Measurements from ENCODE around the gene PSMF1. TPM values are rescaled to one million over a fixed set of nuclear protein-coding genes. Genes with fewer than 3 reads are reported as not detected.
"Not testable (repeated sequence)": the region's sequence is repeated elsewhere in the genome, so short reads cannot be mapped to it uniquely, and the experiment has no call there.

The PSMF1 gene
- polyA plus RNA-seq, 3 donors: 117 to 136 (median 119) TPM

DNA sequence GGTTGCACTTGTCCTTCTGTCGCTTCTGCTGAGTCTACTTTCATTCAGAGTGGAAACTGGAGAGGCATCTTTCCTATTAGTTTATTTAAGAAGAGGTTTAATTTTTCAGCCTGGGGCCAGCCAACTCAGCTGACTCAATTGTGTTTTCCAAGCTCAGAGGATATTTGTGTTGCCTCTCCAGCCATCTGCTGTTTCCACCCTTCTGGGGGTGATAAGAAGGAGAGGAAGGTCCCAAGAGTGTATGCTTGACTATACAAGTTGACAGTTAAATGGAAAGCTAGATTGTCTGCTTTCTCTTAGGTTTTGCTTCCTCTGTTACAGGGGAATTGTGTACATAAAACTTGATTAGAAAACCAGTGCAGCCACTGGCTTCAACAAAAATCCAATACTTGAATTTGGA lies 3.0 kb downstream of the PSMF1 start:
- DNase-seq (ENCODE audit: low read depth in 3 of 3, low spot score in 2 of 3): no peak

DNA sequence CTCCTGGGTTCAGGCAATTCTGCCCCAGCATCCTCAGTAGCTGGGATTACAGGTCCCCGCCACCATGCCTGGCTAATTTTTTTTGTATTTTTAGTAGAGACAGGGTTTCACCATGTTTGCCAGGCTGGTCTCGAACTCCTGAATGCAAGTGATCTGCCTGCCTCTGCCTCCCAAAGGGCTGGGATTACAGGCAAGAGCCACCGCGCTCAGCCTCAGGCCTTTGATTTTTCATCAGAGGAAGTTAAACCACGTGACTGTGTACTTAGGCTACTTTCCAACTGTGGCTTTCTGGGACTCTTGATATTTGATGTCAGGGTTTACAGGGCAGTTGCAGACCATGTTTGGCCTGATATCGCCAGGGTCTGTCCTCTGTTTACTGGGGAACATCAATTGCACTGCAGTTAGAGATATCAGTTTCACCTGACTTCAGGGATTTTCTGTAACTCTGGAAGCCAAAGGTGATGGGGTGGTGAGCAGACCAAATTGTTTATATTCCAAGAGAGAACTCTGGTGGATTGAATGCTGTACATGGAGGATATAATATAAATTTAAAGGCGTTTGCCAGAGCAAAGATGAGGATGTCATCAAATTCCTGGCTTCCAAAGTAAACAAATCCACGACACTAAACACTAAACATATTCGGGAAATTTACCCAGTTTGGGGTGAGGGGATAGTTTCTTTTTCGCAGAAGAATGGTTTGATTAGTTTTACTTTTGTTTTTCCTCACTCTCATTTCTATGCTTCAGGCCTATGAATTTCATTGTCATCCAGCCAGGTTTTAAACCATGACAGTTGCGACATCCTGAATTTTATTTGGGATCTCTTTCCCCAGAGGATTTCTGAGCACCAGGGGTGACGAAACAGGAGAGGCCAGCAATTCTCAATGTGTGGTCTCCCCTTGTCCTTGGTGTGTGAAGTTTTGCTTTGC lies 4.2 kb downstream of the PSMF1 start:
- DNase-seq (ENCODE audit: low read depth in 3 of 3, low spot score in 2 of 3): no peak

DNA sequence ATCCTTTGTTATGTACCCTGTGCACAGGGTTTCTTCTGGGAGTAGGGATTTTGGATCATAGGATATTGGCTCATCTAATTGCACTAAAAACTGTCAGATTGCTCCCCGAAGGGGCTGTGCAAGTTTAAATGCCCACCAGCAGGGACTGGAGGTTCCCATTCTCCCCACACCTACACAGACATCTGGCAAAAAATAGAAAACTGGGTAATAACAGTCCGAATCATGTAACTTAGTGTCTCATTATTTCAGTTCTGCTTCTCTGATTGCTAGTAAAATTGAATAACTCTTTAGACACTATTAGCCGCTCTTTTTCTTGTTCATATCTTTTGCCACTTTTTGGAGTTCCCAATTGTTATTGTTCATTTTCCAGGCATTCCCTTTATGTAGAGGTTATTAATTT lies 5.3 kb downstream of the PSMF1 start:
- DNase-seq (ENCODE audit: low read depth in 3 of 3, low spot score in 2 of 3): no peak

DNA sequence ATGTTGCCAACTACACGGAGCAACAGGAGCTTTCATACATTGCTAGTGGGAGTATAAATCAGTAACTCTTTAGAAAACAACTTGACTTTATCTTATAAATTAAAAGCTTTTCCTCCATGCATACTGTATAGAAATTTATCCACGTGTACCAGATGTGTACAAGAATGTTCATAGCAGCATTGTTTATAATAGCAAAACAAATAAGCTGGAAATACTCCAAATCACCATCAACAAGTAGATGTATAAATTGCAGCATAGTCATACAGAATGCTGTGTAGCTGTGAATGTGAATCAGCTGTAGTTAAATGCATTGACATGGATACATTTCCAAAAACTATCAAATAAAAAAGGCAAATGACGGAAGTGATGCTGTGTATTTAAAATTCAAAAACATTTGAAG lies 6.0 kb downstream of the PSMF1 start:
- DNase-seq (ENCODE audit: low read depth in 3 of 3, low spot score in 2 of 3): no peak

- no peak for DNase-seq (ENCODE audit: low read depth in 3 of 3, low spot score in 2 of 3)
Observed at GRCh38 chr20:1125277-1125676, 6.9 kb downstream of the PSMF1 start.

DNA sequence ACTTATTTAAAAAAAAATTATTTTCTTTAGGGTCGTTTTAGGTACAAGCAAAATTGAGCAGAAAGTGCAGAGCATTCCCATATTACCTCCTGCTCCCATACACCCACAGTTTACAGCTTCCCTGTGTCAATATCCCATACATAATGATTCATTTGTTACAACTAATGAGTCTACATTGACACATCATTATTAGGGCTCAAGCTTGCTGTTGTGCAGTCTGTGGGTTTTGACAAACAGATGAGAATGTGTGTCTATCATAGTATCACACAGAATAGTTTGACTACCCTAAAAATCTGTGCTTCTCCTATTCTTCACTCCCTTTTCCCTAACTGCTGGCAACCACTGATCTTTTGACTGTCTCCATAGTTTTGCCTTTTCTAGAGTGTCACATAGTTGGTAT lies 9.4 kb downstream of the PSMF1 start:
- DNase-seq (ENCODE audit: low read depth in 3 of 3, low spot score in 2 of 3): no peak

- no peak for DNase-seq (ENCODE audit: low read depth in 3 of 3, low spot score in 2 of 3)
Observed at GRCh38 chr20:1130058-1130694, 11.8 kb downstream of the PSMF1 start.

GRCh38 chr20:1130847-1131246 lies 12.4 kb downstream of the PSMF1 start:
- DNase-seq (ENCODE audit: low read depth in 3 of 3, low spot score in 2 of 3): no peak

DNA sequence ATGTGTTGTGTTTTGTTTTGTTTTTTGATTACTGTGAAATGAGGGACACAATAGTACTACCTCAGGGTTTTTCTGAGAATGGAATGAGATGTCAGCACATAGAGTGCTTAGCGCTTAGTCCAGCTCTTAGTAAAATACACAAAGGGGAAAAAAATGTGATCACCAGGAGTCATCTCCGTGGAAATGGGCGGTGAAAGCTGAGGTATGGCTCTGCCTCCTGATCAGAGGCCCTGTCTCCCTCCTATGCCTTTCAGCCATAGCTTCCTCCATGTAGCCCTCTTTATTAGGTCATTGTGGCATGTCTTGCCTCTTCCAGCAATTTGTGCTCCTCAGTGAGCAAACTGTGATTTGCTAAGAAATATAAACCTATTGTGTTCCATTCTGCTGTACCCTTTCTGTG lies 13.0 kb downstream of the PSMF1 start:
- no peak for DNase-seq (ENCODE audit: low read depth in 3 of 3, low spot score in 2 of 3)

DNA sequence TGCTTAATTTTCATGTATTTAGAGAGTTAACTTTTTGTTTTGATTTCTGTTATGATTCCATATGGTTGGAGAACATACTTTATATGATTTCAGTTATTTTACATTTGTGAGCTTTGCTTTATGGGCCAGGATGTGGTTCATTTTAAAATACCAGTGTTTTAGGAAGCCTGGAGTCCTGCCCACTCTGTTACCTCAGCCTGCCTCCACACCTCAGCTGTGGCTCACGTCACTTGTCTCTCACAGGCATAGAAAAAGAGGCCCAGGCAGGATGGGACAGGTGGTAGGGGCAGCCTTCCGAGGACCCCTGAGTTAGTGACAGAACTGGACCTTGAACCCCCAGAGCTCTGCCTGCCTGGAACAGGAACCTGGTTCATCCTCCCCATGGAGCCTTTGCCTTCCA lies 16.0 kb downstream of the PSMF1 start:
- DNase-seq (ENCODE audit: low read depth in 3 of 3, low spot score in 2 of 3): no peak

DNA sequence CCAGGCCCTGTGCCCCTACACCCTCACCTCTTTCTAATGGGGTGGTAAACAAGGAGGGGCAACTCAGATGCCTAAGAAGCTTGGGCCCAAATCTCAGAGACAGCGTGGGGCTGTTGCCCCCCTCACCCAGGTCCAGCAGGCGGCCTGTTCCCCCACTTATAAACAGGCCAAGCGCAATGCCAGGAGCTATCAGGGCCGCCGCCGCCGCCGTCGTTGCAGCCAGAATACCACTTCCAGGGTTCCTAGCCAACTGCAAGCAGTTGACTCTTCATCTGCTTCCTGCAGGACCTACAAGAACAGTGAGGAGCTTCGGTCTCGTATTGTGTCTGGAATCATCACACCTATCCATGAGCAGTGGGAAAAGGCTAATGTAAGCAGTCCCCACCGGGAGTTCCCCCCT lies 16.4 kb downstream of the PSMF1 start:
- no peak for DNase-seq (ENCODE audit: low read depth in 3 of 3, low spot score in 2 of 3)

DNA sequence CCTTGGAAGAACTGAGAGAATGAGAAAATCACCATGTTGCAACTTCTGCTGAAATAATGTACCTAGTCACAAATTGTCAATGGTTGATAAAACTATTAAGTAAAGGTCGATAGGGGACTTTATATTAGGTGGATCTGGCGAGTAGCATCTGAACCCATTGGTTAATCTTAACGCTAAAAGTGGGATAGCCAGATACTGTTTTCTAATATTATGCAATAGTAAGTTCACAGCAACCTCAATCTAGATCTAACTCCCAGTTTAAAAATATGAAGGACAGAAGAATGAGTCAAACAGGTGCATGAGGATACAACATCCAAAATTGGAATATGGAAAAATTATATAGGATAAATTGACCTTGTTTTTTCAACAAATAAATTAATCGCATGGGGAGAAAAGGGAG lies 18.8 kb downstream of the PSMF1 start:
- no peak for DNase-seq (ENCODE audit: low read depth in 3 of 3, low spot score in 2 of 3)

DNA sequence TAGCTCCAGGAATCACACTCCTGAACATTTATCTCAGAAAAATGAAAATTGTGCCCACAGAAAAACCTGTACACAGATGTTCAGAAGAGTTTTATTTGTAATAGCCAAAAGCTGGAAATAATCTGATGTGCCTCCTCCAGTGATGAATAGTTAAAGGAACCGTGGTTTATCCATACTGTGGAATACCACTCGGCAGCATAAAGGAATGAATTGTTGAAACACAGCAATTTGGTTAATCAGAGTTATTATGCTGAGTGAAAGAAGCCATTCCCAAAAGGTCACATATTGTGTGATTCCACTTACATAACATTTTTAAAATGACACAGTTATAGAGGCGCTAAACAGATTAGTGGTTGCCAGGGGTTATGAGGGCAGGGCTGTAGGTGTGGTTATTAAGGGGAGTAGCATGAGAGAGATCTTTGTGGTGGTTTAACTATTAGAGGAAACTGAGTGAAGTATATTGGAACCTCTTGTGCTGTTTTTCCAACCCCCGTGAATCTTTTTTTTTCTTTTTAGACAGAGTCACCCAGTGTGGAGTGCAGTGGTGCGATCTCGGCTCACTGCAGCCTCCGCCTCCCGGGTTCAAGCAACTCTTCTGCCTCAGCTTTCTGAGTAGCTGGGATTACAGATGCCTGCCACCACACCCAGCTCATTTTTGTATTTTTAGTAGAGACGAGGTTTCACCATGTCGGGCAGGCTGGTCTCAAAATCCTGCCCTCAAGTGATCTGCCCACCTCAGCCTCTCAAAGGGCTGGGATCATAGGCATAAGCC lies 26.2 kb downstream of the PSMF1 start:
- DNase-seq (ENCODE audit: low read depth in 3 of 3, low spot score in 2 of 3): no peak

GRCh38 chr20:1146957-1147356 lies 28.6 kb downstream of the PSMF1 start:
- no peak for DNase-seq (ENCODE audit: low read depth in 3 of 3, low spot score in 2 of 3)

DNA sequence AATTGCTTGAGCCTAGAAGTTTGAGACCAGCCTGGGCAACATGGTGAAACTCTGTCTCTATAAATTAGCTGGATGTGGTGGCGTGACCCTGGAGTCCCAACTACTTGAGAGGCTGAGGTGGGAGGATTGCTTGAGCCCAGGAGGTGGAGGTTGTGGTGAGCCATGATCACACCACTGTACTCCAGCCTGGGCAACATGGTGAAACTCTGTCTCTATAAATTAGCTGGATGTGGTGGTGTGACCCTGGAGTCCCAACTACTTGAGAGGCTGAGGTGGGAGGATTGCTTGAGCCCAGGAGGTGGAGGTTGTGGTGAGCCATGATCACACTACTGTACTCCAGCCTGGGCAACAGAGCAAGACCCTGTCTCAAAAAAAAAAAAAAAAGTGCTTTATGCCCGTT lies 31.4 kb downstream of the PSMF1 start:
- not testable (repeated sequence) for DNase-seq (ENCODE audit: low read depth in 3 of 3, low spot score in 2 of 3)

DNA sequence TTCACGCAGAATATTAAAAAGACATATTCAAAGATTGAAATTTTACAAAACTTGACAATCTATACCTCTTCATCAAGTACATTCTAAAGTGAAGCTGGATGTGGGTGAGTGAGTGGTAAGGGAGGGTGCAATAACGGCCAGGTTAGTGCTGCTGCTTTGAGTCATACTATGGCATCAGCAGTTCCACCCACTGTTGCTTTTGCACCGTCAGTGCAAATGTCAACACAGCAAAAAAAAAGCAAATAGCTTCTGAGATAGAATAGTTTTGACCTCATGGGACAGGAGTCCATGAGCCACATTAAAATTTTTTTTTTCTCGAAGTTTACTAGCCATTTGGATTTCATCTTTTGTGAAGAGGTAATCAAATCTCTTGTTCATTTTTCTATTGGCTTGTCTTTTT lies 31.8 kb downstream of the PSMF1 start:
- DNase-seq (ENCODE audit: low read depth in 3 of 3, low spot score in 2 of 3): no peak

DNA sequence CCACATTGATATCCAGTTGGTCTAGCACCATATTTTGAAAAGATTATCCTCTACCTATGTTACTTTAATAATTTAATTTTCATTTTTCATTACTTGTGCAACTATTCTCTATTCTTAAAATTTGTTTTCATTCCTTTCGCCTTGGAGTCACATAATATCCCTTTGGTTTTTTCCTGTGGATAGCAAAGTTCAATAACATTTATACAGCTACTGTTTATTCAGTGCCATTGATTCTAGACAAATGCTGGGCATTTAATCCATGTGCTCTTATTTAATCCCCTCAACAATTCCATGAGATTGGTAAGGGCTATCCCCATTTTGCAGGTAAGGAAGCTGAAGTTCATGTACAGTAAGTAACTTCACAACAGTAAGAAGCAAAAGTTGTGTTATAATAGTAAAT lies 32.6 kb downstream of the PSMF1 start:
- no peak for DNase-seq (ENCODE audit: low read depth in 3 of 3, low spot score in 2 of 3)

DNA sequence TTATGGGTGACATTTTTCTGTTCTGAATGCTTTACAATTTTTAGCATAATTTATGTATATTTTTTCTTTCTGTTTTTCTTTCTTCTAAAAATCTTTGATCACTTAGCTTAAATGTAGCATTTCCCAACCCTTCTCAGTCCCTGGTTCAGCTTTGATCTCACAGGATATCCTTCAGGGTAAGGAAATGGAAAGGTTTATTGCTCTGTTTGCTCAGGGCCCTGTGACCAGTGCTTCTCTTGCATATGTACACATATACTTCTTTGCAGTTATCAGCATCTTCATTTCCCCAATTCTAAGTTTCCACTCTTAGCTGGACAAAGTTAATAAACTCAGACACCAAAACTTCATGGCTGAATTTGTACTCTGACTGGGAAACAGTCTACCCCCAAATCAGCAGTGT lies 35.8 kb downstream of the PSMF1 start:
- DNase-seq (ENCODE audit: low read depth in 3 of 3, low spot score in 2 of 3): no peak

DNA sequence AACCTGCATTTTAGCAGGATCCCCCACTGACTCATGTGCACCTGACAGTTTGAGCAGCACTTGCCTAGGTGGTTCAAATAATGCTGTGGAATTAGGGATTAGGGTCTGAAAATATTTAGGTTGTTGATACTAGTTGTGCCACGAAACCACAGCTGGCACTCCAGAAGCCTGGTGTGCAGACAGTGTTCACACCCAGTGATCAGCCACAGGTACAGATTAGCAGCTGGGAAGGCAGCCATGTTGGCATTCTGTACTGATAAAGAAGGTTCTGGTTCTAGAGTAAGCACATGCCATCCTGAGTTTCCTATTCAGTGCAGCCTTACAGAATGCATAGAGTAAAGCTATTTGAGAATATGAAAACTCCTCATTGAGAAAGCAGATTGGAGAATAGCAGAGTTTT lies 36.3 kb downstream of the PSMF1 start:
- no peak for DNase-seq (ENCODE audit: low read depth in 3 of 3, low spot score in 2 of 3)

- no peak for DNase-seq (ENCODE audit: low read depth in 3 of 3, low spot score in 2 of 3)
Observed at GRCh38 chr20:1155342-1155741, 36.9 kb downstream of the PSMF1 start.

GRCh38 chr20:1160496-1160895 lies 42.1 kb downstream of the PSMF1 start:
- no peak for DNase-seq (ENCODE audit: low read depth in 3 of 3, low spot score in 2 of 3)

DNA sequence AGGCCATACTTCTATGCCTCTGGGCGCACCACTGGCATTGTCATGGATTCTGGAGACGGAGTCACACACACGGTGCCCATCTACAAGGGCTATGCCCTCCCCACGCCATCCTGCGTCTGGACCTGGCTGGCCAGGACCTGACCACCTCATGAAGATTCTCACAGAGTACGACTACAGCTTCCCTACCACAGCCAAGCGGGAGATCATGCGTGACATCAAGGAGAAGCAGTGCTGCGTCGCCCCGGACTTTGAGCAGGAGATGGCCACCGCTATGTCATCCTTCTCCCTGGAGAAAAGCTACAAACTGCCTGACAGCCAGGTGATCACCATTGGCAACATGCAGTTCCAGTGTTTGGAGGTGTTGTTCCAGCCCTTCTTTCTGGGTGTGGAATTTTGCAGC lies 42.6 kb downstream of the PSMF1 start:
- no peak for DNase-seq (ENCODE audit: low read depth in 3 of 3, low spot score in 2 of 3)
